ENCODE data around the gene CABLES1. TPM values are rescaled to one million over a fixed set of nuclear protein-coding genes. Genes with fewer than 3 reads are reported as not detected.
"Not testable (repeated sequence)": the region's sequence is repeated elsewhere in the genome, so short reads cannot be mapped to it uniquely, and the experiment has no call there.

CABLES1 gene, protein sequence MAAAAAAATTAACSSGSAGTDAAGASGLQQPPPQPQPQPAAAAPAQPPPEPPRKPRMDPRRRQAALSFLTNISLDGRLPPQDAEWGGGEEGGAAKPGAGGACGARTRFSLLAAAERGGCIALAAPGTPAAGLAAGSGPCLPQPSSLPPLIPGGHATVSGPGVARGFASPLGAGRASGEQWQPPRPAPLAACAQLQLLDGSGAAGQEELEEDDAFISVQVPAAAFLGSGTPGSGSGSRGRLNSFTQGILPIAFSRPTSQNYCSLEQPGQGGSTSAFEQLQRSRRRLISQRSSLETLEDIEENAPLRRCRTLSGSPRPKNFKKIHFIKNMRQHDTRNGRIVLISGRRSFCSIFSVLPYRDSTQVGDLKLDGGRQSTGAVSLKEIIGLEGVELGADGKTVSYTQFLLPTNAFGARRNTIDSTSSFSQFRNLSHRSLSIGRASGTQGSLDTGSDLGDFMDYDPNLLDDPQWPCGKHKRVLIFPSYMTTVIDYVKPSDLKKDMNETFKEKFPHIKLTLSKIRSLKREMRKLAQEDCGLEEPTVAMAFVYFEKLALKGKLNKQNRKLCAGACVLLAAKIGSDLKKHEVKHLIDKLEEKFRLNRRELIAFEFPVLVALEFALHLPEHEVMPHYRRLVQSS
- total RNA-seq = 10 to 100 TPM in 1 of 2 donors, 1 to 10 TPM in 1; 4.2 to 11.9 TPM

DNA sequence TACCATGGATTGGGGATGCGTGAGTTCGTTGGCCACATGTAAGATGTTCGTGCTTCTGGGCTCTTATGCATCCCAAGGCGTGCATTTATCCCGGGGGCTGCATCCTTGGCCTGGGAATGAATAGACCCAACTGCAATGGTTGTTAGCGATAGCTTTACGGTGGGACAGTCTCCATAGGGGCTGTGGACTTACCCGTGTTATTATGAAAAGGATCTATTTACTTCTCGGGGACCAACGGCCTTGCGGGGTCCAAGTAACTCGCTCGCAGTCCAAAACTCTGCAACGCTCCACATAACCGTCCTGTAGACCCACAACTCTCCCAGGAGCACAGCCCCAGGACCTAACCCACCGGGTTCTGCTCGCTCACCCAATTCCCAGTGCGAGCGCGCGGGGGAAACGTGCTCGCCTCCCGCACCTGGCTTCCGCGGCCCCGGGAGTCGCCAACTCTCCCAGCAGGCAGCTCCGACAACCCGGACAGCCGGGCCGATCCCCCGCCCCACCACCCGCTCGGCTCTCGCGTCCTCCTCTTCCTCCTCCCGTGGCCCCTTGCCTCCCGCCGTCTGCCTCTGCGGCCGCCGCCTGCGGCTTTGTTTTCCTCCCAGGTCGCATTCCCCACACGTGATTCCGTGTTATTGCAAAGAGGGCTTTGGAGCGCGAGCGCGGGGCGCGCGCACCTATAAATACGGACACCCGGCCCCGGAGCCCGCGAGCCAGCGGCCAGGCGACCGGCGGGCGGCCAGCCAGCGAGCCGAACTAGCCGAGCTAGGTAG, at the start of gene CABLES1:
TSS of gene CABLES1 (plus strand) at position 706 of the 770 bp plus-strand sequence. CDS start 278 bp downstream, outside the sequence.
- Histone ChIP-seq H3K36me3 (replicated peaks in 1 of 2; ENCODE audit: insufficient read depth in 1 of 2, low read depth in 2 of 2) (no peaks in the 10 kb centered on the region), H3K27me3 (no peaks in the 10 kb centered on the region), H3K4me3 (peak within 1 kb of the TSS in 1 of 2 donors; percentile 56), H3K9me3 (no peaks in the 10 kb centered on the region), H3K4me1 (peaks cover 36% of the 10 kb centered on the region), H3K27ac (peak within 1 kb of the TSS; percentile 59 to 83 (median 72))
- ATAC-seq (peak; percentile 59), DNase-seq (peak; percentile 70 to 81 (median 71))
- 4 to 15% methylated on average over 18 to 66 of the region's 67 CpGs for WGBS, 2 donors
- intact Hi-C loops (cut with DNase I) = loop anchor here (10.0 kb wide), 1 partner anchor 280 kb away; no protein-coding TSS in a partner anchor
- TF ChIP-seq, protein P1, sequence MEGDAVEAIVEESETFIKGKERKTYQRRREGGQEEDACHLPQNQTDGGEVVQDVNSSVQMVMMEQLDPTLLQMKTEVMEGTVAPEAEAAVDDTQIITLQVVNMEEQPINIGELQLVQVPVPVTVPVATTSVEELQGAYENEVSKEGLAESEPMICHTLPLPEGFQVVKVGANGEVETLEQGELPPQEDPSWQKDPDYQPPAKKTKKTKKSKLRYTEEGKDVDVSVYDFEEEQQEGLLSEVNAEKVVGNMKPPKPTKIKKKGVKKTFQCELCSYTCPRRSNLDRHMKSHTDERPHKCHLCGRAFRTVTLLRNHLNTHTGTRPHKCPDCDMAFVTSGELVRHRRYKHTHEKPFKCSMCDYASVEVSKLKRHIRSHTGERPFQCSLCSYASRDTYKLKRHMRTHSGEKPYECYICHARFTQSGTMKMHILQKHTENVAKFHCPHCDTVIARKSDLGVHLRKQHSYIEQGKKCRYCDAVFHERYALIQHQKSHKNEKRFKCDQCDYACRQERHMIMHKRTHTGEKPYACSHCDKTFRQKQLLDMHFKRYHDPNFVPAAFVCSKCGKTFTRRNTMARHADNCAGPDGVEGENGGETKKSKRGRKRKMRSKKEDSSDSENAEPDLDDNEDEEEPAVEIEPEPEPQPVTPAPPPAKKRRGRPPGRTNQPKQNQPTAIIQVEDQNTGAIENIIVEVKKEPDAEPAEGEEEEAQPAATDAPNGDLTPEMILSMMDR (IDR thresholded peaks at IDR 0.05) = peak in 1 of 7 experiments; percentile 9
- TF ChIP-seq POLR2A (IDR thresholded peaks at IDR 0.05) = peak; percentile 36 to 67 (median 62)

DNA sequence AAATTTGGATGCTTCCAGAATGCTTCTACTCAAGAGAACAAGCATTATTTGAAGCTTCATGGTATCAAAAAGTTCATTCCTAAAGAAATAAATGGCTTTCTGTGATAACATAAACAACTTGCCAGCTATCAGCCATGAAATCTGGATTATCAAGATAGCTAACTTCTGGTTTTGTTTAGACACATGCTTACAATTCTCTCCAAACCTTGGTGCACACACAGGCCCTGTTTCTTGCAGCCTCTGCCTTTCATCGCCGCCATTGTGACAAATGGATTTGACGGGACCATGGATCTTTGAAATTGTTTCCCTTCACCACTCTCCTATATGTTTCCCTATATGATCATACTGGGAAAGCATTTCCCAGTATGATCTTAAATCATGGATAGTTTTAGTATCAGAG, 47.9 kb upstream of the CABLES1 start:
- H3K9me3 ChIP-seq = no peaks in the 10 kb centered on the region
- H3K4me3 ChIP-seq = no peak overlapping the region
- TF ChIP-seq POLR2A (IDR thresholded peaks at IDR 0.05) = no peak
- TF ChIP-seq, protein P1 (IDR thresholded peaks at IDR 0.05) = no peak
- no peak overlapping the region for H3K27ac ChIP-seq
- no peaks in the 10 kb centered on the region for H3K36me3 ChIP-seq (replicated peaks in 1 of 2; ENCODE audit: insufficient read depth in 1 of 2, low read depth in 2 of 2)
- H3K4me1 ChIP-seq = no peaks in the 10 kb centered on the region
- WGBS, 2 donors = 65 to 67% methylated on average over 3 of the region's 3 CpGs
- ATAC-seq (no peak), DNase-seq (no peak)
- no peaks in the 10 kb centered on the region for H3K27me3 ChIP-seq
- intact Hi-C loops (cut with DNase I) = no loop called here

DNA sequence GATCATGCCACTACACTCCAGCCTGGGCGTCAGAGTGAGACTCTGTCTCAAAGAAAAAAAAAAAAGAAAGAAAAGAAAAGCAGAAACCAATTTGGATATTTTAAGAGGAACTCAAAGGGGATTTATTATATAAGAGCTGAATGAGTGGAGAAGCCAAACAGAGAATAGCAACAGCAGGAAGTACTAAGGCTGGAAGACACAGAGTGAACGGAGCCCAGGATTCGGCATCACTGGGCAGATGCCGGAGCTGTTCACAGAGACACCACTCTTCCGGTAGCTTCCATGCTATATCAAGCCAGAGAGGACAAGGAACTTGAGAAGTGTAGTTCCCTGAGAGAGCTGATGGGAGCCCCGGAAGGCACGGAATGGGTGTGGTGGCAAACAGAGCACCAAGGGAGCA, 47.0 kb upstream of the CABLES1 start:
- intact Hi-C loops (cut with DNase I) = no loop called here
- TF ChIP-seq POLR2A (IDR thresholded peaks at IDR 0.05) = no peak
- TF ChIP-seq, protein P1 (IDR thresholded peaks at IDR 0.05) = no peak

DNA sequence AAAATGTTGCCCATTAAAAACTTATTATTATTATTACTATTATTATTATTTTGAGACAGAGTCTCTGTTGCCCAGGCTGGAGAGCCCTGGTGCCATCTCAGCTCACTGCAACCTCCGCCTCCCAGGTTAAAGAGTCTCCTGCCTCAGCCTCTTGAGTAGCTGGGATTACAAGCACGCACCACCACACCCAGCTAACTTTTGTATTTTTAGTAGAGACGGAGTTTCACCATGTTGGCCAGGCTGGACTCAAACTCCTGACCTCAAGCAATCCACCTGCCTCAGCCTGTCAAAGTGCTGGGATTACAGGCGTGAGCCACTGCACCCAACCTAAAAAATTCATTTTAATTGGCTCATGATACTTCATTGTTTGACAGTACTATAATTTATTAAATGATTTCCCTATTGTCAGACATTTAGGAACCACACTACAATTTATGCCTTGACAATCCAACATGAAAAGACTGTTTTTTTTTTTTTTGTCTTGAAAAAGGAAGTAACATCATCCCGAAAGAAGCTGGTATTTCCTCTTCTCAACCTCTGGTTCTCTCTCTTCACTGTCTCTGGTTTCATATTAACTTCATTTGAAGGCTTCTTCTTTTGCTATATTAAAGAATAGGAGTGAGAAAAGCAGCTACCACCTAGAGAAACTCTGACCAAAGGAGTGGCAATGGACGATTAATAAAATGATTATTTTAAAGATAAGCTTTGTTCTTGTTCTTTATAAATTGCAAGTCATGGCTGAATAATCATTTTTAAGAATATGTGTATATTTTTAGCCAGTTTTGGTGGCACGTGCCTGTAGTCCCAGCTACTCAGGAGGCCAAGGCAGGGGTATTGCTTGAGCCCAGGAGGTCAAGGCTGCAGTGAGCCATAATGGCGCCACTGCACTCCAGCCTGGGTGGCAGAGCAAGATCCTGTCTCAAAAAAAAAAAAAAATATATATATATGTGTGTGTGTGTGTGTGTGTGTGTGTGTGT, 44.0 kb upstream of the CABLES1 start:
- ATAC-seq; intact Hi-C loops (cut with DNase I); H3K4me3 ChIP-seq; H3K27ac ChIP-seq; DNase-seq; H3K4me1 ChIP-seq; H3K36me3 ChIP-seq (replicated peaks in 1 of 2; ENCODE audit: insufficient read depth in 1 of 2, low read depth in 2 of 2); H3K9me3 ChIP-seq; H3K27me3 ChIP-seq: not testable (repeated sequence)
- 63 to 67% methylated on average over 8 of the region's 8 CpGs for WGBS, 2 donors

More for the DNA sequence above, 47.0 kb upstream of the CABLES1 start:
- no peak overlapping the region for H3K4me3 ChIP-seq
- H3K36me3 ChIP-seq (replicated peaks in 1 of 2; ENCODE audit: insufficient read depth in 1 of 2, low read depth in 2 of 2) = no peaks in the 10 kb centered on the region
- no peak overlapping the region for H3K27ac ChIP-seq
- 85 to 87% methylated on average over 7 of the region's 7 CpGs for WGBS, 2 donors
- no peak for DNase-seq
- no peak for ATAC-seq
- H3K27me3 ChIP-seq = no peaks in the 10 kb centered on the region
- H3K4me1 ChIP-seq = no peaks in the 10 kb centered on the region
- H3K9me3 ChIP-seq = no peaks in the 10 kb centered on the region
